ENCODE measurements around the gene ITSN1.

DNA sequence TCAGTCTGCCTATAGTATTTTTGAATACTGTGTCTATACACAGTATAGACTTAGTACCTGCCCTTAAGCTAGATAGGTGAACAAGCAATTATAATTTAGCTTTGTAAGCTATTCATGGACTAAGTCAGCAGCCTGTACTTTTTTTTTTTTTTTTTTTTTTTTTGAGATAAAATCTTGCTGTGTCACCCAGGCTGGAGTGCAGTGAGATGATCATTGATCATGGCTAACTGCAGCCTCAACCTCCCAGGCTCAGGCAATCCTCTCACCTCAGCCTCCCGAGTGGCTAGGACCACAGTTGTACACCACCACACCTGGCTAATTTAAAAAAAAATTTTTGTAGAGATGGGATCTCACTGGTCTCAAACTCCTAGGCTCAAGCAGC, 17.3 kb downstream of the ITSN1 start:
- no peak for TF ChIP-seq ETV5 (CRISPR knock-in tag; IDR thresholded peaks at IDR 0.05; ENCODE audit: borderline replicate concordance)
- TF ChIP-seq, protein P1, sequence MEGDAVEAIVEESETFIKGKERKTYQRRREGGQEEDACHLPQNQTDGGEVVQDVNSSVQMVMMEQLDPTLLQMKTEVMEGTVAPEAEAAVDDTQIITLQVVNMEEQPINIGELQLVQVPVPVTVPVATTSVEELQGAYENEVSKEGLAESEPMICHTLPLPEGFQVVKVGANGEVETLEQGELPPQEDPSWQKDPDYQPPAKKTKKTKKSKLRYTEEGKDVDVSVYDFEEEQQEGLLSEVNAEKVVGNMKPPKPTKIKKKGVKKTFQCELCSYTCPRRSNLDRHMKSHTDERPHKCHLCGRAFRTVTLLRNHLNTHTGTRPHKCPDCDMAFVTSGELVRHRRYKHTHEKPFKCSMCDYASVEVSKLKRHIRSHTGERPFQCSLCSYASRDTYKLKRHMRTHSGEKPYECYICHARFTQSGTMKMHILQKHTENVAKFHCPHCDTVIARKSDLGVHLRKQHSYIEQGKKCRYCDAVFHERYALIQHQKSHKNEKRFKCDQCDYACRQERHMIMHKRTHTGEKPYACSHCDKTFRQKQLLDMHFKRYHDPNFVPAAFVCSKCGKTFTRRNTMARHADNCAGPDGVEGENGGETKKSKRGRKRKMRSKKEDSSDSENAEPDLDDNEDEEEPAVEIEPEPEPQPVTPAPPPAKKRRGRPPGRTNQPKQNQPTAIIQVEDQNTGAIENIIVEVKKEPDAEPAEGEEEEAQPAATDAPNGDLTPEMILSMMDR (CRISPR knock-in tag; IDR thresholded peaks at IDR 0.05) = no peak
